HG03575 (cell line): ENCODE results near the gene FAM13A.
"Not testable (repeated sequence)": the region's sequence is repeated elsewhere in the genome, so short reads cannot be mapped to it uniquely, and the experiment has no call there.

Experiments used
- ATAC-seq: cut with Tn5 transposase; IDR thresholded peaks from one replicate; pipeline ENCODE4 v1.9.1; 2021; ENCODE audit not compliant: unreplicated experiment, insufficient number of reproducible peaks, low FRiP score; ENCODE audit errors: extremely low read depth

Gene FAM13A

DNA sequence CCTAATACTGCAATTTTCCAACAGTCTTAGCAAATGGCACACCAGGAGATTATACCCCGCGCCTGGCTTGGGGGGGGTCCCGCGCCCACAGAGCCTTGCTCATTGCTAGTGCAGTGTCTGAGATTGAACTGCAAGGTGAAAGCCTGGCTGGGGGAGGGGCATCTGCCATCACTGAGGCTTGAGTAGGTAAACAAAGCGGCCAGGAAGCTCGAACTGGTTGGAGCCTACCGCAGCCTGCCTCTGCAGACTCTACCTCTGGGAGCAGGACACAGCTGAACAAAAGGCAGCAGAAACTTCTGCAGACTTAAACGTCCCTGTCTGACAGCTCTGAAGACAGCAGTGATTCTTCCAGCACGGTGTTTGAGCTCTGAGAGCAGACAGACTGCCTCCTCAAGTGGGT, 186.6 kb downstream of the FAM13A start:
- ATAC-seq, result no peak

DNA sequence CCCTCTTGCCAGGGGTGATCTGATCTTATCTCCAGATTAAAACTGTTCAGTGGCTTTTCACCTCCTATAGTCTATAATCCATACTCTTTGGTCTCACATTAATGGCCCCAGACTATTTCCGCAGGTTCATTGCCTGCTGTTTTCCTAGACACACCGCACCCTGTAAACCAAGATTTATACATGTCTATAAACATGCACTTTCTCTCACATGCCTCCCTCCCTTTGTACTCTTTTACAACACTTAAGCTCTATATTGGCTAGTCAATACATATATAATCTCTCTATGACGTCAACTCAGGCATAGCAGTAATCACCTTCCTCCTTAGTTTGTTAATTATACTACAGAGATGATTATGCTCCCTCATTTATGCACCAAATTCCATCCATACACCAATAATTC, 188.5 kb downstream of the FAM13A start:
- ATAC-seq, result no peak

DNA sequence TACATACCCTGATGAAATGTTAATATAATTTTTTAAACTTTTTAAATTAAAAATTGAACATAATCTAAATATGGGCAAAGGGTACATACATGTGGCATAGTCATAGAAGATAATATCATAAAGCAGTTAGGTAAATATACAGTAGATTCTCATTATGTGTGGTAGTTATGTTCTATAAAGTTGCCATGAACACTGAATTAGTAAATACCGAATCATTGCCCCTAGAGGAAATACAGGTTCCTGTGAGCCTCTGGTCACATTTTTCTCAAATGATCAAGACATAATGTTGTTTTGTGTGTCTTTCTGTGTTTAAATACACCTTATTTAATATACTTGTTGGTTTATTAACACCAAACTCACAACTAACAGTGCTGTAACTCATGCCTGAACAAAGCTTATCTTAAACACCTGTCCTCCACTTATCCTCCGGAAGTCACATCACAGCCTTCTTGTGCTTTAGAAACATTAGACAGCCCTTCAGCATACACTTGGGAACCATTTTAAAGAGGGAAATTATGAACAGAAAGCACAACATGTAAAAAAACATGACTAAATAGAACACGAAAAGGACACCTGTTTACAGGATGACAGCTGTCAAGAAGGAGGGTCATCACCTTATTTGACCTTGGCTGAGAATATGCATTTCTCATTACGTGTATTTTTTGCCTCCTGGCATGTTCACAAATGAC, 190.0 kb downstream of the FAM13A start:
- ATAC-seq, result no peak

DNA sequence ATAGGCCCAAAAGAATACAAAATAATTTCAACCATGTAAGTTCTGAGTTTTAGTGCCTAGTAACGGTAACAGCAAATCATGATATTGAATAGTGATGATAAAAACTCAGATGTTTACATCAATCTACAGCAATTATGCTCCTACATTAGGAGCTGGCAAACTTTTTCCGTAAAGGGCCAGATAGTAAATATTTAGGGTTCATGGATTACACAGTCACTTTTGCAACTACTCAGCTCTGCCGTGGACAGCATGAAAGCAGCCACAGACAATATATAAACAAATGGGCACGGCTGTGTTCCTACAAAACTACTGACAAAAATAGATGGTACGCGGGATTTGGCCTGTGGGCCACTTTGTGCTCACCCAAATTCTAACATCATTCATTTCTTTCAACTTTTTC, 191.5 kb downstream of the FAM13A start:
- ATAC-seq, result no peak

GRCh38 chr4:88865046-88865445, 191.9 kb downstream of the FAM13A start:
- no peak for ATAC-seq

- no peak for ATAC-seq
Measured at GRCh38 chr4:88860586-88860985, 196.4 kb downstream of the FAM13A start.

GRCh38 chr4:88859191-88859812, 197.7 kb downstream of the FAM13A start:
- no peak for ATAC-seq

GRCh38 chr4:88858752-88859151, 198.2 kb downstream of the FAM13A start:
- peak; percentile 93 for ATAC-seq

- no peak for ATAC-seq
Measured at GRCh38 chr4:88857588-88857987, 199.4 kb downstream of the FAM13A start.

GRCh38 chr4:88854481-88854880, 202.5 kb downstream of the FAM13A start:
- ATAC-seq, result no peak

DNA sequence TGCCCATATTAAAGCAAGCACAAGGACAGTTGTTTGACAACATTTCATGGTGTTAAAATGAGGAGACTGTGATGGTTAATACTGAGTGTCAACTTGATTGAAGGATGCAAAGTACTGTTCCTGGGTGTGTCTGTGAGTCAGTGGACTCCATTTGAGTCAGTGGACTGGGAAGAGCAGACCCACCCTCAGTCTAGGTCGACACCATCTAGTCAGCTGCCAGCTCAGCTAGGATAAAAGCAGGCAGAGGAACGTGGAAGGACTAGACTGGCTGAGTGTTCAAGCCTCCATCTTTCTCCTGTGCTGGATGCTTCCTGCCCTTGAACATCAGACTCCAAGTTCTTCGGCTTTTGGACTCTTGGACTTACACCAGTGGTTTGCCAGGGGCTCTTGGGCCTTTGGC, 203.4 kb downstream of the FAM13A start:
- not testable (repeated sequence) for ATAC-seq

DNA sequence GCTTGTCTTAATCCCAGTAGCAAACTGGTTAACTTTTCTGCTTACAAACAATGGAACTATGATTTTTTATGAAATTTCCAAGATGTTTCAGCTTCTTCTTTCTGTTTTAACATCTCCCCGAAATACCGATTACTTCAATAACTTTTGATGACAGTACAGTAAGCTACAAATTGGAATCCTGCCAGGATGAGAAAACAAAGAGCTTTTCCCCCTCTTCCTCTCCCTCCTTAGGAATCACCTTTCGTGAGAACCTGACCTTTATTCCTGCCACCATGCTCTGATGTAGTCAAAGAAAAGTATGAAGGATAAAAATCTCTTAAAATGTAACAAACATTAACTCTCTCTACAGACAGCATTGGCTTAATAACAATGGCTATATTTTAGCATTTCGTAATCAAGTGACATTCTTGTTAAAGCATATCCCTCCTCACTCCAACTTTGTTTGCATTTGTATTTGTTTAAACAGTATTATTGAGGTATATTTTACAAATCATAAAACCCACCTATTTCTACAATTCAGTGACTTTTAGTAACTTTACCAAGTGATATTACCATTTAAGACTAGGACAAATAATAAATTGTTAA, 210.7 kb downstream of the FAM13A start:
- no peak for ATAC-seq

GRCh38 chr4:88843067-88843685, 213.8 kb downstream of the FAM13A start:
- no peak for ATAC-seq

GRCh38 chr4:88841635-88842034, 215.3 kb downstream of the FAM13A start:
- no peak for ATAC-seq

DNA sequence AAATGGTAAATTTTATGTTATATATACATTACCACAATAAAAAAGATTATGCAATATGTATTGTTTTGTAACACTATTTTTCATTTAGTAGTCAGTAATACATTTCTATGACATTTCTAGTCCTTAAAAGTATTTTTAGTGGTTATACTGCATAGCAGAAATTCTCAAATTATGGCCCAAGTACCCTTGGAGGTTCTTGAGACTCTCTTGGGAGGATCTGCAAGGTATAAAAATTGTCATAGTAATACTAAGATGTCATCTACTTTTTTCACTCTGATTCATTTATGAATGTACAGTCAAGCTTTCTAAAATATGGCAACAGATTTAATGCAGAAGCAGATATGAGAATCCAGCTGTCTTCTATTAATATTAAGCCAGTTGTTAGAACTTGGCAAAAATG, 220.8 kb downstream of the FAM13A start:
- ATAC-seq, result no peak

DNA sequence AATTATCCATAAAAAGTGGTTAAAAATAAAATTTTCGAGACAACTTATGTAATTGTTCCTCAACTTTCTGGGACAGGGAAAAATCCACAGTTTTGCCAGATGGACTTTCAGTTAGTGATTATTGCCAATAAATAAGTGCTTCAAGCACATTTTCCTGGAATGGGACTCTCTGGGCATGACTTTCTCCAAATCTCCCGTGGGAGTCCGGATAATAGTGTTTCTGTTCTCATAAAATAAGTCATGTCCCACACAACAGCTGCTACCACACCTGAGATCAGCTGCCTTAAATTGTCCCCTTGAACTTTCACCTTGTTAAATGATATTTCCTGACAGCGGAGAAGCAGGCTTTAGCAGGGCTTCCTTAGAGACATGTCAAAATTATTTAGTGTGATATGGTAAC, 226.0 kb downstream of the FAM13A start:
- ATAC-seq, result no peak

DNA sequence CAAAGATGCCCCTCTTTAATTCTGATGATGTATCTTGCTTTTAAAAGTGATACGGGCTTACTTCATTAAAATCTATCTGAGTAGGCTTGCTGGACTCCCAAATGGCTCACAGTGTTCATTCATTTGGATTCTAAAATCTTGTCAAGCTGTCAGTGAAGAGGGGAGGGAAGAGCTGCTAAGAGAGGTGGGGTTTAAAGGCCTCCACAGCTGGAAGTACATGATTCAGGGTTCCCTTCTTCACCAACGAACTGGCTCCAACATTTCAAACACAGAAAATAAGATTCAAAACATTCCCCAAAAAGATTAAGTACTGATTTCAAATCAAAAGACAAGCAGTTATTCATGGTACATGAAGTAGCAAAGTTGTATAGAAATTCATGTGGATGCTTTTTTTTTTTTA, 226.4 kb downstream of the FAM13A start:
- no peak for ATAC-seq

GRCh38 chr4:88828842-88829571, 228.0 kb downstream of the FAM13A start:
- ATAC-seq, result no peak

DNA sequence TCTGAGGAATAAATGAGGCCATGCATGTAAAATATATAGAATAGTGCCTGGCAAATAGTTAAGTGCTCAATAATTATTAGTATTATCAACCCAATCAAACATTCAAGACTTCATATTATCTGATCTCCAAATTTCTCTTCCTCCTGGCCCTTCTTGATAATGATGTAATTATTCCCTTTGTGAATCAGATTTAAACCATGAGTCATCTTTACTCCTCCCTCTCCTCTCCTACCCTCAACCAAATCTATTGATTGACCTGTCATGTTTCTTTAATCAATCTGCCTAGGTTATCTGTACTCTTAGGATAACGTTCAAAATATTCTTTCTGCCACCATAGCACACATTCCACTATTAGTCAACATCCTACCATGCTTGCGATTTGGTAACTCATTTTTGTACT, 229.5 kb downstream of the FAM13A start:
- ATAC-seq, result no peak

DNA sequence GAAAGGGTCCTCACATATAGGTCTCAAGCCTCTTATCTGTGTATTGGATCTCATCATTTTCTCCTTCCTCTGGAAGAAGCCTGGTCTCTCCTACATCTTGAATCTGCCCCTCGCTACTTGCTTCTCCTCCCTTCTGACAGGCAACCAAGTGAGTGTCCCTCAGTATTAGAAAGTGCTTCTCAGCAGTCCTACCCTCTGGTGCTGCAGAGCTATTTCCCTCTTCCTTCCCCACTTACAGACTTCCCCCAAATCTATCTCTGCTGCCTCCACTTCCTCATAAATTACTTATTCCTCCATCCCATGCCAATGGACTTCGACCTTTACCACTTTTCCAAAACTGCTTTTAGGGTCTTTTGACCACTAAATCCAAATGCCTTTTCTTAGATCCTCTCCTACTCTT, 230.2 kb downstream of the FAM13A start:
- no peak for ATAC-seq
